GM18526 (cell line): ENCODE results near the gene IER5L.
A peak's percentile ranks its signal among the peaks of the same experiment; 100 is the strongest.

Experiments
- POLR2A ChIP-seq: IDR thresholded peaks from 3 replicates; pipeline ENCODE4 v1.6.1; 2011; ENCODE audit not compliant: insufficient read length; ENCODE audit errors: extremely low read depth

Gene IER5L

DNA sequence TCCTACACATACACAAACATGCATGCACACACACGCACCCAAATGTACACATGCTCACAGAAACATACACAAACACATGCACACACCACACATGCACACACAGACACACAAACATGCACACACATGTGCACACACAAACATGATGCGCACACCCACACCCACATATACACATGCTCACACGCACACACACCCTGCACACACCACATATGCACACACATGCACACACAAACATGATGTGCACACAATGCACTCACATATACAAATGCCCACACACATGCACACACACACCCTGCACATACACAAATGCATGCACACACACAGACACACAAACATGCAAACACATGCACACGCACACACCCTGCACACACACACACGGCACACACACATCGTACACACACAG lies 7.3 kb upstream of the IER5L start:
- TF ChIP-seq POLR2A, result no peak

DNA sequence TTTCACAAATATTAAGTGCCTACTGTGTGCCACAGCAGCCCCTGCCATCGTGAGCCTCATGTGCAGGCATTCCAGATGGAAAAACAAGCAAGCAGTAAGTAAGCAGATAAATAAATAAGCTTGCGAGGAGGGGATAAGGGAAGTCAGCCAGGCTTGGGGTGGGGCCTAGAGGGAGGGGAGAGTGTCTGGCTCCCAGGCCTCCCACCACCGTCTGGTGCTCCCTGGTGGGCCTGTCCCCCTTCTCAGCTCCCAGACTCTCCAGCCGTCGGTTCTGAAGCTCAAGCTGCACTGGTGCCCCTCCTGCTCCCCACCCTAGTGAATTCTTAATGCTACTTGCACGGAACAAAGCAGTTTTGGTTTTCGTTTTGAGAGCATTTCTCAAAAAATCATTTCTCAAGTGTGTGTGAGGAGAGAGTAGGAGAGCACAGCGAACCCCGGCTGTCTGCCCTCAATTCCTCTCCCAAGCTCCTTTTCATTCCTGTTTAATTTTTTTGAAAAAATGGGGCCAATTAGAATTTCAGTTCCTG lies 6.6 kb upstream of the IER5L start:
- no peak for TF ChIP-seq POLR2A

DNA sequence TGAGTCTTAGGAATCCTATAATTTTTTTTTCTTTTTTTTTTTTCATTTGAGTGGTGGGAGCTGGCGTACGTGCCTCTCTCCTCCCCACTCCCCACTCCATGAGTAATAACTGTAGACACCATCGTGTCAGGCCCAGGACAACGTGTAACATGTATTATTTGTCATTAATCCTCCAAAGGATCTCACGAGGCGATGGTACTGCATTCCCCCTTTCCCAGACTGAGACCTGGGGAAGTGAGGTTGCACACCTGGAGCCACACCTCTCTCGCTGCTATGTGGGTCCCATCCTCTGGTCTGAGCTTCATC lies 6.1 kb upstream of the IER5L start:
- TF ChIP-seq POLR2A, result no peak

DNA sequence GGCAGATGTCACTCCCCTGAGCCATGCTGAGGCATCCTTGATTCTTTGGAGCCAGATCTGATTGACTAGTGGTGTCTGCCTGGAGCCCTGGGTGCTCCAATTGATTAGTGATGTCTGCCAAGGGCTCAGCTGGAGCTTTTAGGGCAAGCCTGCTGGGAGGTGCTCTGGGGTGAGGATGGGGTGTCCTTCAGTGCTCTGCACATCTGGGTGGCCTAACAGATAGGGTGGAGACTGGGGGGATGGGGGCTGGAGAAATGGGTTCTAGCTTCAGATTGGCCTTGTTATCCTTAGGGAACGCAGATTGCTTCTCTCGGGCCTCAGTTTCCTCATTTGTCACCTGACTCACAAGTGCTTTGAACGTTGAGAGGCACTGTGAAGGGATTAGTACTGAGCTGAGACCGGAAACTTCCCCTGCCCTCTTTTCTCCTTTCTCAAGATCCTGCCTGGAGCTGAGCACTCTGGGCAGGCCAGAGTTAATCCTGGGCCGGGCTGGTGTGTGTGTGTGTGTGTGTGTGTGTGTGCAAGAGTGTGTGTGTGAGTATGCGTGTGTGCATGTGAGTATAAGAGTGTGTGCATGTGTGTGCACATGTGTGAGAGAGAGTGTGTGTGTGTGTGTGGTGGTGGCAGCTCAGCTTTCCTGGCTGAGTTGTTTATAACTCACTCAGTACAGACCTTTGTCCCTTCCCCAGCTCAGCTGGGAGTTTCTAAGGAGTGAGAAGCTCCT lies 5.6 kb upstream of the IER5L start:
- no peak for TF ChIP-seq POLR2A

DNA sequence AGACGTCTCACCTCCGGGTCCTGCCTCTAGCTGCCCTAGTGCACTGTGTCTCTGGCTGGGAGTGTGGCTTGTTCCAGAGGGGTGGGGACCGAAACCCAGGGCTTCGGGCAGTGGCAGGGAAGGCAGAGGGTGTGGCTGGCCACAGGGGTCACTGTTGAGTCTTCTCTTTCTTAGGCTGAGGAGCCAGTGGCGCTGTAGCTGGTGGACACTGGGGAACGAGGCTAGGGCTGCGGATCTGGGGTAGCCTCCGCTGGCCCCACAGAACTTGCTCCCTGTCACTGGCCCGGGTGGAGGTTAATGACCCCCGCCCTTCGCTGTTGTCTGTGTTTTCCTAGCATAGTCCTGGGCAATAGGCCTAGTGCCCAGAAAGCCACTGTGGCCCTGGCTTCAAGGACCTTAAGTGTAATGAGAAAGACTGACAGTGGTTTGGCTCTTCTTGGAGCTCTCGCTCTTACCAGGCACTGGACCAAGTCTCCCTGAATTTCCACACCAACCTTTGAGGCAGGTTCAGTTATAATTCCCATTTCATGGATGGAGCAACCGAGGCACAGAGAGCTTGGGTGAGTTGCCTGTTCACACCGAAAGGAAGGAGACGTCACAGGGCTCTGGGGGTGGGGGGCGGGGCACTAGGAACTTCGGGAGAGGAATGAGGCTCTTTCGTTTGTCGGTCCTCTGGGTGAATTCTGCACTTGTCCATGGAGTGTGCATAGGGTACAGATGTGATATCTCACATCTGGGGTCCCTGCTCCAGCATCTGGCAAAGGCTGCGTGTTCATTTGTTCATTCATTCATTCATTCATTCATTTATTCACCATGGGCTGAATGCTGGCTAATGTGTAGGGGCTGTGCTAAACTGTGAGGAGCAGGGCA lies 4.8 kb upstream of the IER5L start:
- no peak for TF ChIP-seq POLR2A

DNA sequence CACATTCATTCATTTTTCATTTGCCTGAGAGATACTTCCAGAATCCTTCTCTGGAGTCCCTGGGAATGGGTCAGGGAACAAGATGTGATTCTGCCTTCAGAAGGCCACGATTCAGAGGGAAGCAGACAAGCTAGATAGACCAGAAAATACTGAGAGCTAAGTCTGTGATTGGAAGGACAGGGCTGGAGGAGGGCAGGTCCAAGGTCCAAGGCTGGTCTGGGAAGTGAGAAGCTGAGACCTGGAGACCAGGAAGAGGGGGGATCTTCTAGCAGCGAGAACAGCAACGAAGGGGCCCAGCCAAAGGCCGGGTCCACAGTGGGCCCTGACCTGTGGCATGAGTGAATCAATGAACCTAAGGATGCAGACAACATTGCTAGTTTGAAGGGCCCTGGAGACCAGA lies 4.1 kb upstream of the IER5L start:
- TF ChIP-seq POLR2A, result no peak

DNA sequence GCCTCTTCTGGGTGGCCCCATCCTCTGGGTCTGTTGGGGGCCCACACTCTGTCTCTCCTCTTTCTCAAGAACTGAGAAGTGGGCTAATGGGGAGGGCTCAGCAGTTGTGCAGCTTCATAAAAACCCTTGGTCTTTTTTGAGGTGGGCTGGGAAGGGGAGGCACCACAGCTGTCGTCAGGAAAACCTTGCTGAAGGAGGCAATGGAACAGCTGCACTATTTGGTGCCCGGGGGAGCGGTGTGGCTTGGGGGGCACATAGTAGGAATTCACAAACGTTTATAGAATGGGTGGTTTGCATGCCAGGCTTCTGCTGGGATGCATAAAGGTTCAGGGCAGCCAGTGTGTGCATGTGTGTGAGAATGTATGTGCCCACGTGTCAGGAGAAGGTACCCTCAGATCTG lies 3.2 kb upstream of the IER5L start:
- TF ChIP-seq POLR2A, result no peak

DNA sequence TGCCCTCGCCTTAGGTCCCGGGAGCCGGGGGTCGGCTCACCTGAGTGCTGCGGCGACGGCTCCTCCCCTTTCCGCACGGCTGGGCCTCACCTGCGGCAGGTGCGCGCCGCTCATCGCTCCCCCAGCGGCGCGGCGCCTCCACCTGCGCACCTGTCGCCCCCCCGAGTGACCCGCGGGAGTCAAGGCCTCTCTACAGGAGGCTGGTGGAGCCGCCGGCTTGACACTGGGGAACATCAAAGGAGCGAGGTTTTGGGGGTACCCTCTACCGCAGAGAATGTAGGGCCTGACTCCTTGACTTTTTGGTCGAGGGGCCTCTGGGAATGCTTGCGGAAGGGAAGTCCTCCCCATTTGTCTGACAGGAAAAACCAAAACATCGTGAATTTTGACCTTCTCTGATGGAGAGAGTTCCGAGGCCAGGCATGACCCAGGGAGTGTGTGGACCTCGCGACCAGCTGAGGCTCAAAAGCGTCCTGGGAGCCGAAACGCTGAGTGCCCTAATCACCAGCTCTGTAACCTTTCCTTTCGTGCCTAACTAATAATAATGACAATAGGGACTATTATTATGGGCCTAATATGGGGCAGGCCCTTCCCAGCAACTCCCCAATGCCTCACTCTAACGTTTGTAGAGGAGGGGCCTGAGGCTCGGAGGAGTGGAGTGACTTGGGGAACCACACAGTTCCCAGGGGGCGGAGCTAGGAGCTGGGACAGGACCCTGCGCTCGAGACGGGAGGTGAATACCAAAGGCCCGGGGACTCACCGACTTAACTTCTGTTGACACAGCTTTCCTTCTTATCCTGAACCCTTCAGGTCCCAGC lies 714 bp upstream of the IER5L start:
- TF ChIP-seq POLR2A, result no peak

DNA sequence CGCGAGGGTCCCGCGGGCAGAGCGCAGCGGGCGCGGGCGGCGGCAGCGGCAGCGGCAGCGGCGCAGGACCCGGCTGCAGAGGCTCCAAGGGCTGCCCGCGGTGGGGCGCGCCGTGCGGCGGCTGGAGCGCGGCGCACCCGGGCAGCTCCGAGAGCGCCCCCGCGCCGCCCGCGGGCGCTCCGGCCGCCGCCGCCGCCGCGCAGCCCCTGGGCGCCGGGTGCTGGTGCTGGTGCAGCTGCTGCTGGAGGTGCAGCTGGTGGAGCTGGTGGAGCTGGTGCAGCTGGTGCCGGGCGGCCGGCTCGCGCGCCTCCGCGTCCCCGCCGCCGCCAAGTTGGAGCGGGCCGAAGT lies 644 bp downstream of the IER5L start:
- no peak for TF ChIP-seq POLR2A

DNA sequence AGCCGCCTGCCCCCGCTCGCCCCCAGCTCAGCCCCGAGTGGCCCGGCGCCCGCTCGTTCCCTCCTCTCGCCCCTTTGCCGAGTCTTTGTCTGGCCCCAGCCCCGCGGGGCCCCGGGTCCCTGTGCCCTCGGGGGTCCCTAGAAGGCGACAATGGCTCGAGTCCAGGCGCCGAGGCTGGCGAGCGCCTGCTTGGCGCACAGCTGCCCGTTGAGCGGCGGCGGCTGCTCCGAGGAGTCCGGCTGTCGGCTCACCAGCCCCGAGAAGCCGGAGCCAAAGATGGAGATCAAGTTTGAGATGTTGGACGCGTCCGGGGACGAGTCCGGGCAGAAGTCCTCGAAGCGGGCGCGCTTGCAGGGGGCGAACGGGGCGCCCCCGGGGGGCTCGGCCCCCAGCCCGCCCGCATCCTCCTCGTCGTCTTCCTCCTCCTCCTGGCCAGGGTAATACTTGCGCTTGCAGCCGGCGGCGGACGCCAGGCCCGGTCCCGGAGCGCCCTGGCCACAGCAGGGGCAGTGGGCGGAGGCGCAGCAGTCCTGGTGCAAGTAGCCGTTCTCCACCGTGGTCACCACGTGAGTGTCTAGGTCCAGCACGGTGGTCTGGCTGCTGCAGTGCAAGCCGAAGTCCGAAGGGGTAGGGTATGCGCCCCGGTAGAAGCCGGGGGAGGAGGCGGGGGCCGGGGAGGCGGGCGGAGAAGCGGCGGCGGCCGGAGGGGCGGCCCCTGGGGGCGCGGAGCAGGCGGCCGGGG lies 1.2 kb downstream of the IER5L start:
- no peak for TF ChIP-seq POLR2A

DNA sequence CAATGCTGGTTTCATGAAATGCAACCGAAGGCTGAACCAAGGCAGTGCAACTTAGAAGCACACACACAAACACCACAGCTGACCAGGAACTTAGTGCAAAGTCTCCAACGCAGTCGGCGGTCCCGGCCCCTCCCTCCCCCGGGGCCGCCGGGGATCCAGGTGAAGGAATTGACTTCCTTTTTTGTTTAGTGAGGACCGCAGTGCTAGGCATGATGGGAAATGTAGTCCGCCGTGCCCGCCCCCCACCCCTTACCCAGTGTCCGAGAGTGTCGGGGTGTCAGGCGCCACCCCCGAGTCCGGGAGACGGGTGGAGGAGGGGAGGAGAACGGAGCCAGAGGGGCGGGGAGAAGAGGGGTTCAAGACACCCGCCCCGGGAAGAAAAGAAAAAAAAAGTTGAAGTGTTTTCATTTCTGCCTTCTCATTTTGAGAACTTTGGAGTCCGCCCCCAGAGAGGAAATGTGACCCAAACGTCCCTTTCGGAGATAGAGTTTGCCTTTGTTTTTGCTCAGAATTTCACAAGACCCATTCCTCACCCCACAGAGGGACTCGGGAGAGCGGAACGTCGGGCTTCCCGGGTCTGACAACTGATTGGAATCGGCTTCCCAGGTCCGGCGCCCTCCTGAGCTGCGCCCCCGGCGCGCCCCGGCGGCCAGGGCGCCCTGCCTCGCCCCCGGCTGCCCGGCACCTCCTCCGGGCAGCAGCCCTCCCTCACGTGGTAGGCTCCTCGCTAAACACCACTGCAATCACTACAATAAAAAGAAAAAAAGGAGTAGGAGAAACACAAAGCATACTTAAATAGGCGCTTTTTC lies 2.0 kb downstream of the IER5L start:
- TF ChIP-seq POLR2A, result peak; percentile 37

DNA sequence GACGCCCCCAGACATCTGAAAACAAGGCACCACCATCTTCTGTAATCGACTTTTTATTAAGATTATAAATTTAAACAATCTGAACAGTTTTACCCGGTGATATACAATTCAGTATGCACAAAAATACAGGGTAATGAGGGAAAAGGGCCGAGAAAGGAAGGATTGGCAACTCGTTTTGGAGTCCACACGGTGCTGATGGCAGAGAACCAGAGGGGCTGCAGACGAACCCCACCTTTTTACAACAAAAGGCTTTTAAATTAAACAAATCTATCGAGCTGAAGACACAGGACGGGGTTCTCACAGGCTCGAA lies 2.6 kb downstream of the IER5L start:
- no peak for TF ChIP-seq POLR2A

DNA sequence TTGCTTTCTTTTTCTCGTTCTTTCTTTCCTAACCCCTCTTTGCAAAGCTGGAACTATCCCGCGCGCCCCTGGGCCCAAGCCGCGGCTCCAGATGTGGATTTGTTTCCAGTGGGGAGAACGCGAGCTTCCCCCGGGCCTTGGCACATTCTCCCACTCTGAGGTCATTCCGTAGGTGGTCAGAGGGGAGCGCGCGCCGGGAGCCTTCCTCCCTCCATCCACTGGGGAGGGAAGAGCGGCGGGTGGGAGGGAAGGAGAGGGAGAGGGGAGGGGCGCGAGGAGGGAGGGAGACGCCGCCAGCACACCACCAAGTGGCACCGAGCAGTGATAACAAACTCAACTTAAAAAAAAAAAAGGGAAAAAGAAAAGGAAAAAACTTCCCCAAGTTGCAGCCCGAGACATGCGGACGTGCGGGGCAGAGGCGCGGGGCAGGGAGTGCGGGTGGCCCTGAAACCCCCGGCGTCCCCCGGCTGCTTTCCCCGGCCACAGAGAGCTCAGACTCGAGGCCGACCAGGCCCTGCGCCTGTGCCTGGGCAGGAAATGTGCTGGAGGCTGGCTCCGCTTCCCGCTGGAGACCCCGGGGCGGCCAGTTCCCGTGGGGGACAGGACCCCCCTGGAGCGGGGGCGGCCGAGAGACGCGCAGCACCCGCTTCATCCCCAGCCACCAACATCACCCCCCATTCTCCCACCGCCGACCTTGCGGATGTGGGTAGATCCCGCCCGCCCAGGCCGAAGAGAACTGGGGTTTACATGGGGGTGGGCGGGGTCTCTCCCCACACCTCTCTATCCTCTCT lies 3.1 kb downstream of the IER5L start:
- TF ChIP-seq POLR2A, result no peak
